PC-3 (cell line): ENCODE results near the gene FMNL3. TPM values are rescaled to one million over a fixed set of nuclear protein-coding genes. Genes with fewer than 3 reads are reported as not detected.
A peak's percentile ranks its signal among the peaks of the same experiment; 100 is the strongest.

Experiments
- ATAC-seq: fragments of 200-7000 bp; cut with Tn5 transposase; 2 replicates; pipeline ENCODE4 v1.9.1; 2020; ENCODE audit warnings: mild to moderate bottlenecking, moderate library complexity
- BruUV-seq: library from RNA; stranded (reverse); fragments of 400-500 nt; replicated peaks from 2 replicates; lab custom pipeline; 2021; lab: Mats Ljungman, UMichigan
- CTCF ChIA-PET: fragments of 300-600 bp; sonication (Branson Sonifier 250); formaldehyde crosslinking; loops from one replicate; lab custom pipeline; 2022; ENCODE audit warnings: antibody characterized with exemption; lab: Charles Lee
- POLR2A ChIA-PET: fragments of 300-600 bp; sonication (Branson Sonifier 250); formaldehyde crosslinking; loops from one replicate; lab custom pipeline; 2022; ENCODE audit warnings: antibody characterized with exemption; ENCODE audit not compliant: unreplicated experiment; lab: Charles Lee
- DNase-seq: peaks from one replicate; pipeline ENCODE4 v3.0.0-alpha.2; 2015
- H2AFZ ChIP-seq: fragments of 300-600 bp; sonication (generic); 2 replicates; pipeline ENCODE4 v1.6.0; 2016; ENCODE audit warnings: antibody characterized with exemption, low read length
- H3F3A ChIP-seq: fragments of 300-600 bp; sonication (generic); one replicate; pipeline ENCODE4 v1.6.0; 2017; ENCODE audit warnings: antibody characterized with exemption, low read length, control low read depth, mild to moderate bottlenecking; ENCODE audit not compliant: unreplicated experiment
- H3K27ac ChIP-seq: fragments of 300-600 bp; sonication (generic); 2 replicates; pipeline ENCODE4 v1.5.1; 2016; ENCODE audit warnings: mild to moderate bottlenecking, low read length
- H3K27me3 ChIP-seq: fragments of 300-600 bp; sonication (generic); 2 replicates; pipeline ENCODE4 v1.6.1; 2016; ENCODE audit warnings: low read length, mixed read lengths
- H3K36me3 ChIP-seq: fragments of 300-600 bp; sonication (generic); 2 replicates; pipeline ENCODE4 v1.6.1; 2016; ENCODE audit warnings: low read depth, mixed run types, low read length, mixed read lengths
- H3K4me1 ChIP-seq: fragments of 300-600 bp; sonication (generic); 2 replicates; pipeline ENCODE4 v1.5.1; 2016; ENCODE audit warnings: low read length; ENCODE audit not compliant: insufficient read depth
- H3K4me2 ChIP-seq: fragments of 300-600 bp; sonication (generic); 2 replicates; pipeline ENCODE4 v1.6.0; 2016; ENCODE audit warnings: low read length
- H3K4me3 ChIP-seq: fragments of 300-600 bp; sonication (generic); 2 replicates; pipeline ENCODE4 v1.5.1; 2016; ENCODE audit warnings: mild to moderate bottlenecking, low read length, mixed read lengths
- H3K79me2 ChIP-seq: fragments of 300-600 bp; sonication (generic); 2 replicates; pipeline ENCODE4 v1.6.1; 2017; ENCODE audit warnings: low read length, mixed read lengths
- H3K9ac ChIP-seq: fragments of 300-600 bp; sonication (generic); 2 replicates; pipeline ENCODE4 v1.6.0; 2016; ENCODE audit warnings: mild to moderate bottlenecking, low read length
- H3K9me2 ChIP-seq: fragments of 300-600 bp; sonication (generic); replicated peaks from 2 replicates; pipeline ENCODE4 v1.6.1; 2016; ENCODE audit warnings: mixed run types, low read length, mixed read lengths
- H3K9me3 ChIP-seq: fragments of 300-600 bp; sonication (generic); 2 replicates; pipeline ENCODE4 v1.6.1; 2016; ENCODE audit warnings: low read length, mixed read lengths
- H4K20me1 ChIP-seq: fragments of 300-600 bp; sonication (generic); 2 replicates; pipeline ENCODE4 v1.6.1; 2016; ENCODE audit warnings: low read length, mixed read lengths
- EZH2 ChIP-seq: fragments of 300-600 bp; sonication (generic); IDR thresholded peaks from one replicate; pipeline ENCODE4 v1.6.1; 2017; ENCODE audit warnings: antibody characterized with exemption, mild to moderate bottlenecking, low read length; ENCODE audit not compliant: unreplicated experiment
- EZH2phosphoT487 ChIP-seq: fragments of 300-600 bp; sonication (generic); IDR thresholded peaks from 2 replicates; pipeline ENCODE4 v1.6.1; 2018; ENCODE audit warnings: mild to moderate bottlenecking, antibody characterized with exemption, low read length, borderline replicate concordance
- intact Hi-C: fragments of 100-400 bp; cut with micrococcal nuclease; formaldehyde crosslinking; loops from 2 replicates; pipeline ENCODE4 v1.9.0; 2023
- total RNA-seq: library from RNA; depleted of rRNA; stranded (reverse); fragments of >200 nt; gene quantifications from 2 replicates; pipeline ENCODE4 v1.2.3, GENCODE V29; 2014
- TF ChIP-seq, protein P1 (sequence below): fragments of 300-600 bp; sonication (generic); conservative IDR thresholded peaks from 2 replicates; pipeline ENCODE4 v1.5.1; 2017; ENCODE audit warnings: antibody characterized with exemption, low read depth, mild to moderate bottlenecking, low read length

FMNL3 gene
- total RNA-seq, 1 experiment from 2014 or later = 6.2 TPM

DNA sequence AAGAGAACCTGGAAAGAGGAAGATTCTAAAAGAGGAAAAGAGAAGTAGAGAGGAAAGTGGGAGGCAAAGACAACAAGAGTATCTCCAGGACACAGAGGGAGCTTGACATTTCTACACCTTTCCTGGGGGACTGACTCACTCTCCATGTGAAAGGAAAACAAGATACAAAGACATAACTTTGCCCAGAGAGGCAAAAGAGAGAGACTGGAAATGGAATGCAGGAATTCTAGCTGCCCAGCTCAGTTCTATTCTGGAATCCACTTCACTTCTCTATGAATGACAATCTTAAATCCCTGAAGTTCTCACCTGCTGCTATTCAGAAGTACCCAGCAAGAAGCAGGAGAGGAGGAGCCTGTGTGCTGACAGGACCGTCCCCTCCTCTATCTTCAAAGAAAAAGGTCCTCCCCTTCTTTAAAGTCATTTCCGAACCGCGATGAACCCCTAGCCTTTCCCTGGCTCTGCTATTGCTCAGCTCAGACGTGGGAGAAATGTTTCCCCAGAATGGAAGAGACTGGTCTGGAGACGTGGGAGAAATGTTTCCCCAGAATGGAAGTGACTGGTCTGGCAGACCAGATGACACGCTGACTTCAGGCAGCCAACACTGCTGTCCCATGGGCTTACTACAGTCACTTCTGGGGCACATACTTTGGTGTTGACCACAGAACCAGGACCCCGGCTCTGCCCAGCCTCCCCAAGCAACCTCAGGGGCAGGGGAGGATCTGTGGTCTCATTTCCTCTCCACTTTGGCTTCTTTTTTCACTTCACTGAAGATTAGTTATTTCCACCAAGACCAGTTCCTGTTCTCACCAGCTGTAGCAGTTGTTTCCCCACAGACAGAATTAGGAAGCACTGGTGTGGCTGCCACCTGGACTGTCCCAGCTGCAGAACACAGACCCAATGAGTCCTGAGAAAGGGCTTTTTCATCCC is 8.3 kb downstream of the FMNL3 start:
- Histone ChIP-seq H3K4me3 (no peak overlapping the region), H3K9ac (no peak overlapping the region), H3K27ac (no peak overlapping the region), H3K36me3 (no peaks in the 10 kb centered on the region), H3K4me2 (no peak overlapping the region), H3F3A (no peaks in the 10 kb centered on the region), H3K9me2 (no peaks in the 10 kb centered on the region), H2AFZ (no peak overlapping the region), H3K9me3 (no peaks in the 10 kb centered on the region), H3K4me1 (peaks cover 5% of the 10 kb centered on the region; the same call in 1 of the 2 replicates), H4K20me1 (no peaks in the 10 kb centered on the region), H3K79me2 (no peaks in the 10 kb centered on the region), H3K27me3 (no peaks in the 10 kb centered on the region)
- intact Hi-C loops = no loop called here
- POLR2A ChIA-PET = no interaction called here
- TF ChIP-seq EZH2phosphoT487 (no peak), EZH2 (no peak)
- TF ChIP-seq, protein P1, sequence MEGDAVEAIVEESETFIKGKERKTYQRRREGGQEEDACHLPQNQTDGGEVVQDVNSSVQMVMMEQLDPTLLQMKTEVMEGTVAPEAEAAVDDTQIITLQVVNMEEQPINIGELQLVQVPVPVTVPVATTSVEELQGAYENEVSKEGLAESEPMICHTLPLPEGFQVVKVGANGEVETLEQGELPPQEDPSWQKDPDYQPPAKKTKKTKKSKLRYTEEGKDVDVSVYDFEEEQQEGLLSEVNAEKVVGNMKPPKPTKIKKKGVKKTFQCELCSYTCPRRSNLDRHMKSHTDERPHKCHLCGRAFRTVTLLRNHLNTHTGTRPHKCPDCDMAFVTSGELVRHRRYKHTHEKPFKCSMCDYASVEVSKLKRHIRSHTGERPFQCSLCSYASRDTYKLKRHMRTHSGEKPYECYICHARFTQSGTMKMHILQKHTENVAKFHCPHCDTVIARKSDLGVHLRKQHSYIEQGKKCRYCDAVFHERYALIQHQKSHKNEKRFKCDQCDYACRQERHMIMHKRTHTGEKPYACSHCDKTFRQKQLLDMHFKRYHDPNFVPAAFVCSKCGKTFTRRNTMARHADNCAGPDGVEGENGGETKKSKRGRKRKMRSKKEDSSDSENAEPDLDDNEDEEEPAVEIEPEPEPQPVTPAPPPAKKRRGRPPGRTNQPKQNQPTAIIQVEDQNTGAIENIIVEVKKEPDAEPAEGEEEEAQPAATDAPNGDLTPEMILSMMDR = no peak
- CTCF ChIA-PET = no interaction called here
- DNase-seq = peak; percentile 19
- no peak for ATAC-seq
- BruUV-seq = no TSS peak

DNA sequence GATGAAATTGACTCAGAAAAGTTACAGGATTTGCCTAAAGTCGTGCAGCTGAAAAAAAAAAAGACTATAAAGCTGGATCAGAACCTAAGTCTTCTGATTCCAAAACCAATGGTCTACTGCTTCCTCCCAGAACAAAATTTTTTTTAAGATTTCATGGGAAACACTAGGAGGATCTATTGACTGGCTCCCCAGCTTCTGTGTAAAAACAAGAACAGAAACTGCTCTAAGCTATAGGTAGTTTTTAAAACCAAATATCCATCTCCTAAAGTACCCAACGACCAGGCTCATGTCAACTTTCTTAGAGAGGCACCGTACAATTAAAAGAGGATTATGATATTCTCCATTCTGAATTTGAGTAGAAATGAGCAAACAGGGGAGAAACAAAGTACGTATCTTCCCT is 9.4 kb downstream of the FMNL3 start:
- H3K9me3 ChIP-seq = no peaks in the 10 kb centered on the region
- no peak for ATAC-seq
- H3K9me2 ChIP-seq = no peaks in the 10 kb centered on the region
- H2AFZ ChIP-seq = no peak overlapping the region
- H3K27ac ChIP-seq = no peak overlapping the region
- BruUV-seq = no TSS peak
- H3F3A ChIP-seq = no peaks in the 10 kb centered on the region
- TF ChIP-seq EZH2phosphoT487 (no peak), EZH2 (no peak)
- TF ChIP-seq, protein P1 = no peak
- H3K36me3 ChIP-seq = no peaks in the 10 kb centered on the region
- H3K4me3 ChIP-seq = no peak overlapping the region
- H3K79me2 ChIP-seq = no peaks in the 10 kb centered on the region
- H3K27me3 ChIP-seq = no peaks in the 10 kb centered on the region
- H4K20me1 ChIP-seq = no peaks in the 10 kb centered on the region
- POLR2A ChIA-PET = no interaction called here
- no peak overlapping the region for H3K9ac ChIP-seq
- intact Hi-C loops = no loop called here
- no peak for DNase-seq
- H3K4me1 ChIP-seq = peaks cover 5% of the 10 kb centered on the region; the same call in 1 of the 2 replicates
- H3K4me2 ChIP-seq = no peak overlapping the region
- CTCF ChIA-PET = no interaction called here

- no peak overlapping the region for H3K4me2 ChIP-seq
- H3K4me3 ChIP-seq = no peak overlapping the region
- no peak overlapping the region for H2AFZ ChIP-seq
- H3K36me3 ChIP-seq = no peaks in the 10 kb centered on the region
- H3F3A ChIP-seq = no peaks in the 10 kb centered on the region
- H3K9me3 ChIP-seq = no peaks in the 10 kb centered on the region
- H4K20me1 ChIP-seq = no peaks in the 10 kb centered on the region
- TF ChIP-seq, protein P1 = no peak
- TF ChIP-seq EZH2phosphoT487 (no peak), EZH2 (no peak)
- no peaks in the 10 kb centered on the region for H3K9me2 ChIP-seq
- no peaks in the 10 kb centered on the region for H3K27me3 ChIP-seq
- ATAC-seq (no peak), DNase-seq (no peak)
- peaks cover 5% of the 10 kb centered on the region; the same call in 1 of the 2 replicates for H3K4me1 ChIP-seq
- intact Hi-C loops = no loop called here
- no peak overlapping the region for H3K27ac ChIP-seq
- no TSS peak for BruUV-seq
- ChIA-PET CTCF (no interaction called here), POLR2A (no interaction called here)
- no peak overlapping the region for H3K9ac ChIP-seq
- no peaks in the 10 kb centered on the region for H3K79me2 ChIP-seq
These were observed 10.5 kb downstream of the FMNL3 start for GRCh38 chr12:49696723-49697122.
